HG03469 (cell line): Measurements from ENCODE around the gene CDKN2B-AS1.
A peak's percentile ranks its signal among the peaks of the same experiment; 100 is the strongest.
"Not testable (repeated sequence)": the region's sequence is repeated elsewhere in the genome, so short reads cannot be mapped to it uniquely, and the experiment has no call there.

Experiments
- ATAC-seq: cut with Tn5 transposase; IDR thresholded peaks from one replicate; pipeline ENCODE4 v1.9.1; 2021; ENCODE audit warnings: mild to moderate bottlenecking, moderate library complexity, moderate number of reproducible peaks; ENCODE audit not compliant: unreplicated experiment

The CDKN2B-AS1 gene

GRCh38 chr9:21994556-21995005 is at the start of gene CDKN2B-AS1:
TSS of gene CDKN2B-AS1 (plus strand) at chr9:21994791.
- ATAC-seq = peak; percentile 12

- ATAC-seq = no peak
Measured at GRCh38 chr9:21945606-21946005, 49.0 kb upstream of the CDKN2B-AS1 start.

GRCh38 chr9:21958833-21959232 is 35.8 kb upstream of the CDKN2B-AS1 start:
- ATAC-seq = no peak

- ATAC-seq = not testable (repeated sequence)
Measured at GRCh38 chr9:21959268-21959667, 35.3 kb upstream of the CDKN2B-AS1 start.

GRCh38 chr9:21961569-21961968 is 33.0 kb upstream of the CDKN2B-AS1 start:
- no peak for ATAC-seq

- ATAC-seq = peak; percentile 35
Measured at GRCh38 chr9:21964925-21965385, 29.6 kb upstream of the CDKN2B-AS1 start.

GRCh38 chr9:21965401-21965951 is 29.1 kb upstream of the CDKN2B-AS1 start:
- peak; percentile 85 for ATAC-seq

- no peak for ATAC-seq
Measured at GRCh38 chr9:21966140-21966851, 28.3 kb upstream of the CDKN2B-AS1 start.

GRCh38 chr9:21967169-21967568 is 27.4 kb upstream of the CDKN2B-AS1 start:
- ATAC-seq = no peak

- ATAC-seq = no peak
Measured at GRCh38 chr9:21967702-21968101, 26.9 kb upstream of the CDKN2B-AS1 start.

GRCh38 chr9:21968331-21969010 is 26.1 kb upstream of the CDKN2B-AS1 start:
- ATAC-seq = no peak

- ATAC-seq = no peak
Measured at GRCh38 chr9:21969011-21969940, 25.3 kb upstream of the CDKN2B-AS1 start.

- ATAC-seq = no peak
Measured at GRCh38 chr9:21969951-21970799, 24.4 kb upstream of the CDKN2B-AS1 start.

GRCh38 chr9:21970800-21971640 is 23.6 kb upstream of the CDKN2B-AS1 start:
- ATAC-seq = no peak

GRCh38 chr9:21972361-21972760 is 22.2 kb upstream of the CDKN2B-AS1 start:
- no peak for ATAC-seq

GRCh38 chr9:21974343-21974721 is 20.3 kb upstream of the CDKN2B-AS1 start:
- no peak for ATAC-seq

- no peak for ATAC-seq
Measured at GRCh38 chr9:21974722-21975409, 19.7 kb upstream of the CDKN2B-AS1 start.

GRCh38 chr9:21976334-21976875 is 18.2 kb upstream of the CDKN2B-AS1 start:
- no peak for ATAC-seq
